SK-N-SH treated with all-trans-retinoic acid at 6 μM for 48 hours (cell line): ENCODE data around the gene PAPSS1.

ENCODE experiments used
- ATAC-seq: fragments of 200-7000 bp; cut with Tn5 transposase; 3 replicates; pipeline ENCODE4 v1.9.1; 2020; ENCODE audit warnings: mild to moderate bottlenecking, moderate library complexity
- ARNTL ChIP-seq: fragments of 450-650 bp; formaldehyde crosslinking; IDR thresholded peaks from 2 replicates; pipeline ENCODE4 v1.5.0; 2020; ENCODE audit warnings: low read depth, mild to moderate bottlenecking, moderate library complexity, borderline replicate concordance
- BACH2 ChIP-seq: fragments of 250-450 bp; sonication (Bioruptor Pico); IDR thresholded peaks from 2 replicates; pipeline ENCODE4 v1.9.0; 2021; ENCODE audit warnings: mild to moderate bottlenecking, borderline replicate concordance
- CREB5 ChIP-seq: fragments of 250-450 bp; sonication (Bioruptor Pico); IDR thresholded peaks from 2 replicates; pipeline ENCODE4 v1.5.1; 2020; ENCODE audit warnings: low read depth, mild to moderate bottlenecking, moderate library complexity
- CSDC2 ChIP-seq: fragments of 250-450 bp; sonication (Bioruptor Pico); IDR thresholded peaks from 2 replicates; pipeline ENCODE4 v1.5.0; 2020; ENCODE audit warnings: mild to moderate bottlenecking, moderate library complexity
- CSRNP3 ChIP-seq: fragments of 250-450 bp; sonication (Bioruptor Pico); IDR thresholded peaks from 2 replicates; pipeline ENCODE4 v1.5.1; 2021; ENCODE audit warnings: mild to moderate bottlenecking, moderate library complexity
- ESRRG ChIP-seq: fragments of 250-450 bp; sonication (Bioruptor Pico); IDR thresholded peaks from 2 replicates; pipeline ENCODE4 v1.6.1; 2021; ENCODE audit warnings: mild to moderate bottlenecking
- ISL1 ChIP-seq: fragments of 250-450 bp; sonication (Bioruptor Pico); IDR thresholded peaks from 2 replicates; pipeline ENCODE4 v2.1.2; 2022; ENCODE audit warnings: mild to moderate bottlenecking, moderate library complexity
- OSR1 ChIP-seq: fragments of 250-450 bp; sonication (Bioruptor Pico); IDR thresholded peaks from 2 replicates; pipeline ENCODE4 v1.8.0; 2022; ENCODE audit warnings: moderate library complexity, mild to moderate bottlenecking, inconsistent platforms
- PATZ1 ChIP-seq: fragments of 250-450 bp; sonication (Bioruptor Pico); IDR thresholded peaks from 2 replicates; pipeline ENCODE4 v1.8.0; 2020; ENCODE audit warnings: mild to moderate bottlenecking, moderate library complexity, borderline replicate concordance
- POU6F1 ChIP-seq: fragments of 250-450 bp; sonication (Bioruptor Pico); IDR thresholded peaks from 2 replicates; pipeline ENCODE4 v1.8.0; 2021; ENCODE audit warnings: low read depth, mild to moderate bottlenecking, moderate library complexity, borderline replicate concordance
- PPARA ChIP-seq: fragments of 250-450 bp; sonication (Bioruptor Pico); IDR thresholded peaks from 2 replicates; pipeline ENCODE4 v1.5.0; 2020; ENCODE audit warnings: mild to moderate bottlenecking, borderline replicate concordance
- RARB ChIP-seq: fragments of 250-450 bp; sonication (Bioruptor Pico); IDR thresholded peaks from 2 replicates; pipeline ENCODE4 v1.8.0; 2021; ENCODE audit warnings: mild to moderate bottlenecking, moderate library complexity
- SNAI2 ChIP-seq: fragments of 250-450 bp; sonication (Bioruptor Pico); IDR thresholded peaks from 2 replicates; pipeline ENCODE4 v1.5.0; 2020; ENCODE audit warnings: mild to moderate bottlenecking, moderate library complexity
- TCF4 ChIP-seq: fragments of 250-450 bp; sonication (Bioruptor Pico); IDR thresholded peaks from 2 replicates; pipeline ENCODE4 v1.8.0; 2021; ENCODE audit warnings: mild to moderate bottlenecking, moderate library complexity, borderline replicate concordance
- TOX ChIP-seq: fragments of 250-450 bp; sonication (Bioruptor Pico); IDR thresholded peaks from 2 replicates; pipeline ENCODE4 v1.8.0; 2021; ENCODE audit warnings: mild to moderate bottlenecking, moderate library complexity, borderline replicate concordance
- ZFP30 ChIP-seq: fragments of 450-650 bp; formaldehyde crosslinking; IDR thresholded peaks from 2 replicates; pipeline ENCODE4 v1.5.0; 2022; ENCODE audit warnings: mild to moderate bottlenecking, moderate library complexity
- ZNF565 ChIP-seq: fragments of 450-650 bp; formaldehyde crosslinking; conservative IDR thresholded peaks from 2 replicates; pipeline ENCODE4 v1.5.0; 2020; ENCODE audit warnings: low read depth, mild to moderate bottlenecking, moderate library complexity
- ZNF70 ChIP-seq: fragments of 450-650 bp; formaldehyde crosslinking; IDR thresholded peaks from 2 replicates; pipeline ENCODE4 v1.5.0; 2020; ENCODE audit warnings: mild to moderate bottlenecking, moderate library complexity
- ZNF8 ChIP-seq: fragments of 450-650 bp; formaldehyde crosslinking; IDR thresholded peaks from 2 replicates; pipeline ENCODE4 v1.5.0; 2020; ENCODE audit warnings: mild to moderate bottlenecking, moderate library complexity
- TF ChIP-seq, protein P1 (sequence below): fragments of 250-450 bp; sonication (Bioruptor Pico); IDR thresholded peaks from 2 replicates; pipeline ENCODE4 v1.5.0; 2020; ENCODE audit warnings: mild to moderate bottlenecking, moderate library complexity

Gene PAPSS1

GRCh38 chr4:107619066-107619465, 101.0 kb downstream of the PAPSS1 start:
- TF ChIP-seq ZNF565 (CRISPR knock-in tag), result no peak
- no peak for TF ChIP-seq PATZ1
- no peak for TF ChIP-seq BACH2 (CRISPR knock-in tag)
- no peak for TF ChIP-seq RARB
- no peak for TF ChIP-seq OSR1 (CRISPR knock-in tag)
- TF ChIP-seq PPARA (CRISPR knock-in tag), result no peak
- TF ChIP-seq ZNF8 (CRISPR knock-in tag), result no peak
- peak; percentile 88 for ATAC-seq

DNA sequence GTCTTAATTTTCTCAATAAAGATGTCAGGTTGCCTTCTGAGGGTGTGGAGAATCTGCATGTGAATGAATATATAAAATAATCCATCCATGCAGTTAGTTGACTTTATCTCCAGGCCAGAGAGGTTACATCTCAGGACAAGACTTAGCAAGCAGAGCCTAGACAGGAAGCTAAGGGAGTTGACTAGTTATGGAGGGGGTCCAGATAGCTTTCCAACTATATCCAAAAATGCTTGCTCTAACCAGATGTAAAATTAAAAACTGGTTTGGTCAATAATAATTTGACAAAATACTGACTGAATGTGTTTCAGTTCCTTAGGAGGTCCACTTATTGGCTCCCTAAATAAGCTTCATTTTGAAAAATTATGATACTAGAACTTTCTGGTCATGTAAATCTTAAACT, 101.4 kb downstream of the PAPSS1 start:
- TF ChIP-seq CREB5 (no peak), SNAI2 (CRISPR knock-in tag) (no peak), TOX (CRISPR knock-in tag) (no peak), ARNTL (CRISPR knock-in tag) (no peak), CSRNP3 (CRISPR knock-in tag) (no peak), ISL1 (CRISPR knock-in tag) (no peak), ZNF8 (CRISPR knock-in tag) (no peak), ZNF565 (CRISPR knock-in tag) (no peak), CSDC2 (no peak), ZFP30 (CRISPR knock-in tag) (no peak), ZNF70 (CRISPR knock-in tag) (no peak), RARB (no peak), TCF4 (CRISPR knock-in tag) (no peak), BACH2 (CRISPR knock-in tag) (no peak), ESRRG (CRISPR knock-in tag) (no peak)
- TF ChIP-seq, protein P1, sequence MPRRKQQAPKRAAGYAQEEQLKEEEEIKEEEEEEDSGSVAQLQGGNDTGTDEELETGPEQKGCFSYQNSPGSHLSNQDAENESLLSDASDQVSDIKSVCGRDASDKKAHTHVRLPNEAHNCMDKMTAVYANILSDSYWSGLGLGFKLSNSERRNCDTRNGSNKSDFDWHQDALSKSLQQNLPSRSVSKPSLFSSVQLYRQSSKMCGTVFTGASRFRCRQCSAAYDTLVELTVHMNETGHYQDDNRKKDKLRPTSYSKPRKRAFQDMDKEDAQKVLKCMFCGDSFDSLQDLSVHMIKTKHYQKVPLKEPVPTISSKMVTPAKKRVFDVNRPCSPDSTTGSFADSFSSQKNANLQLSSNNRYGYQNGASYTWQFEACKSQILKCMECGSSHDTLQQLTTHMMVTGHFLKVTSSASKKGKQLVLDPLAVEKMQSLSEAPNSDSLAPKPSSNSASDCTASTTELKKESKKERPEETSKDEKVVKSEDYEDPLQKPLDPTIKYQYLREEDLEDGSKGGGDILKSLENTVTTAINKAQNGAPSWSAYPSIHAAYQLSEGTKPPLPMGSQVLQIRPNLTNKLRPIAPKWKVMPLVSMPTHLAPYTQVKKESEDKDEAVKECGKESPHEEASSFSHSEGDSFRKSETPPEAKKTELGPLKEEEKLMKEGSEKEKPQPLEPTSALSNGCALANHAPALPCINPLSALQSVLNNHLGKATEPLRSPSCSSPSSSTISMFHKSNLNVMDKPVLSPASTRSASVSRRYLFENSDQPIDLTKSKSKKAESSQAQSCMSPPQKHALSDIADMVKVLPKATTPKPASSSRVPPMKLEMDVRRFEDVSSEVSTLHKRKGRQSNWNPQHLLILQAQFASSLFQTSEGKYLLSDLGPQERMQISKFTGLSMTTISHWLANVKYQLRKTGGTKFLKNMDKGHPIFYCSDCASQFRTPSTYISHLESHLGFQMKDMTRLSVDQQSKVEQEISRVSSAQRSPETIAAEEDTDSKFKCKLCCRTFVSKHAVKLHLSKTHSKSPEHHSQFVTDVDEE (CRISPR knock-in tag), result no peak
- no peak for ATAC-seq

DNA sequence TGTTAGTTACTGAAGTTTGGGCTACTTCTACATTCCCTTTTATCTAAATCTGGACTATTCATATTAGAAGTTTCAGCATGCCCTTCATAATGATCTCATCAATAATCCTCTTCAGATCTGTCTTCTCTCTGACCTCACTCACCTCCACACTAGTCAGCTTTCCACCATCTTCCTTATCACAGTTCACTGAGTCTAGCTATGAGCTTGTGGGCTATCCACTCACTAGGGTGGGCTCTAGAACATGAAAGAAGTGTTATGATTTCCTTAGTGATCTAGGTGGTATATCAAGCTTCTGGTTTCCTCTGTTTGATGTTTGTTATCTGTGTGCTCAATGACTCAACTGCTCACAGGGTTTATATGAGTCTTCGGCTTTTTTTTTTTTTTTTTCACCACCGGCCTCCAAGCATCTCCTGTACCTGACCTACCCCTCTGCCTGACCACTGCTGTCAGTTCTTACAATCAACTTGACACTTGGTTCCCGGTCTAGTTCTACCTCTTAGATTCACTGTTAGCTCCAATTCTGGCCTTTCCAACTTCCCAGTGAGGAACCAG, 103.1 kb downstream of the PAPSS1 start:
- ATAC-seq, result no peak
- TF ChIP-seq CSDC2, result no peak
- TF ChIP-seq POU6F1 (CRISPR knock-in tag), result no peak
- no peak for TF ChIP-seq ZNF8 (CRISPR knock-in tag)
- TF ChIP-seq CSRNP3 (CRISPR knock-in tag), result no peak
- TF ChIP-seq ZNF565 (CRISPR knock-in tag), result no peak
- no peak for TF ChIP-seq TCF4 (CRISPR knock-in tag)
